Transverse colon (tissue), 4 donors: ENCODE measurements around the gene FOXL1.

Source experiments
- POLR2A ChIP-seq: fragments of 450-650 bp; IDR thresholded peaks from one replicate; pipeline ENCODE4 v1.6.1; 2016; ENCODE audit warnings: antibody characterized with exemption, mild to moderate bottlenecking, moderate library complexity
- POLR2AphosphoS5 ChIP-seq, 3 donors: sonication (generic); formaldehyde crosslinking; IDR thresholded peaks; one replicate each; pipeline ENCODE4 v1.6.1; 2016; ENCODE audit warnings: antibody characterized with exemption in 3 of 3
- TF ChIP-seq, protein P1 (sequence below), 5 experiments: fragments of 200-600 bp in 3 of 5; fragments of 450-650 bp in 2 of 5; sonication (generic) in 3 of 5; IDR thresholded peaks; 1 replicate in 2 of 5; 2 replicates in 3 of 5; pipeline ENCODE4 v1.5.1; 2016 to 2017; ENCODE audit warnings: antibody characterized with exemption in 5 of 5, inconsistent platforms in 3 of 5, mild to moderate bottlenecking in 2 of 5, moderate library complexity in 1 of 5

DNA sequence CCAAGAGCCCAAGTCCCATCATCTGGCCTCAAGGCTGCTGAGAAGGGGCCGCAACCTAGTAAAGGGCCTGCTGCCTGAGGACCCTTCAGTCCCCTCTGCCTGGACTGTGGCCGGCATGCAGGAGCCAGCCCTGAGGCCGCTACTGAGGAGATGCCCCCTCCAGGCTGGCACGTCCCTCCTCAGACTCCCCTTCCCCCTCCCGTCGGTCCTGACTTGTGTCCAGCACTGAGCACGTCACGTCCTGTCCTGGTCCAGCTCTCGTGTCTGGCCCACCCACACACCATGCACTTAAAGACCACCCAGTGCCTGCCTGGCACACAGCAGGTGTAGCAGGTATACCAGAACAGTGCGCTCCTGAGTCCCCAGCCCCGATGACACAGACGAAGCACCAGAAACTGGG lies 32.9 kb upstream of the FOXL1 start:
- TF ChIP-seq, protein P1, sequence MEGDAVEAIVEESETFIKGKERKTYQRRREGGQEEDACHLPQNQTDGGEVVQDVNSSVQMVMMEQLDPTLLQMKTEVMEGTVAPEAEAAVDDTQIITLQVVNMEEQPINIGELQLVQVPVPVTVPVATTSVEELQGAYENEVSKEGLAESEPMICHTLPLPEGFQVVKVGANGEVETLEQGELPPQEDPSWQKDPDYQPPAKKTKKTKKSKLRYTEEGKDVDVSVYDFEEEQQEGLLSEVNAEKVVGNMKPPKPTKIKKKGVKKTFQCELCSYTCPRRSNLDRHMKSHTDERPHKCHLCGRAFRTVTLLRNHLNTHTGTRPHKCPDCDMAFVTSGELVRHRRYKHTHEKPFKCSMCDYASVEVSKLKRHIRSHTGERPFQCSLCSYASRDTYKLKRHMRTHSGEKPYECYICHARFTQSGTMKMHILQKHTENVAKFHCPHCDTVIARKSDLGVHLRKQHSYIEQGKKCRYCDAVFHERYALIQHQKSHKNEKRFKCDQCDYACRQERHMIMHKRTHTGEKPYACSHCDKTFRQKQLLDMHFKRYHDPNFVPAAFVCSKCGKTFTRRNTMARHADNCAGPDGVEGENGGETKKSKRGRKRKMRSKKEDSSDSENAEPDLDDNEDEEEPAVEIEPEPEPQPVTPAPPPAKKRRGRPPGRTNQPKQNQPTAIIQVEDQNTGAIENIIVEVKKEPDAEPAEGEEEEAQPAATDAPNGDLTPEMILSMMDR (IDR thresholded peaks at IDR 0.05) = no peak
- TF ChIP-seq POLR2AphosphoS5 (IDR thresholded peaks at IDR 0.05) = no peak
- no peak for TF ChIP-seq POLR2A
